Heart left ventricle (tissue), 16 donors: Measurements from ENCODE around the gene SORCS1. TPM values are rescaled to one million over a fixed set of nuclear protein-coding genes. Genes with fewer than 3 reads are reported as not detected.
A peak's percentile ranks its signal among the peaks of the same experiment; 100 is the strongest.

Source experiments
- ATAC-seq, 4 donors: fragments of 200-7000 bp; cut with Tn5 transposase; one replicate each; pipeline ENCODE4 v1.9.1; 2020 to 2022; ENCODE audit warnings: moderate library complexity in 4 of 4, mild to moderate bottlenecking in 3 of 4, moderate number of reproducible peaks in 1 of 4
- DNase-seq, 5 donors: peaks; one replicate each; pipeline ENCODE4 v3.0.0-alpha.2; 2020
- H3K27ac ChIP-seq, 12 donors: fragments of 200-600 bp; sonication (generic) in 4 of 12; one replicate each; pipeline versions ENCODE4 v1.5.0 to v1.8.0; 2016 to 2022; ENCODE audit warnings: mild to moderate bottlenecking in 2 of 12
- H3K27me3 ChIP-seq, 9 donors: fragments of 200-600 bp; sonication (generic) in 2 of 9; one replicate each; pipeline versions ENCODE4 v1.5.1 to v1.8.0; 2016 to 2022; ENCODE audit warnings: mild to moderate bottlenecking in 3 of 9
- H3K36me3 ChIP-seq, 9 donors: fragments of 200-600 bp; sonication (generic) in 2 of 9; one replicate each; pipeline versions ENCODE4 v1.5.0 to v1.8.0; 2018 to 2022; ENCODE audit warnings: mild to moderate bottlenecking in 2 of 9
- H3K4me1 ChIP-seq, 12 donors: fragments of 200-600 bp; sonication (generic) in 4 of 12; one replicate each; pipeline versions ENCODE4 v1.5.0 to v1.8.0; 2016 to 2022; ENCODE audit warnings: mild to moderate bottlenecking in 3 of 12
- H3K4me3 ChIP-seq, 12 donors: fragments of 200-600 bp; sonication (generic) in 4 of 12; one replicate each; pipeline versions ENCODE4 v1.5.0 to v1.8.0; 2017 to 2022; ENCODE audit warnings: mild to moderate bottlenecking in 9 of 12, moderate library complexity in 4 of 12
- H3K9me3 ChIP-seq, 12 donors: fragments of 200-600 bp; sonication (generic) in 4 of 12; one replicate each; pipeline versions ENCODE4 v1.5.0 to v1.8.0; 2016 to 2022; ENCODE audit warnings: mild to moderate bottlenecking in 1 of 12
- CTCF ChIP-seq, 12 donors: fragments of 200-600 bp; sonication (generic) in 4 of 12; IDR thresholded peaks; one replicate each; pipeline versions ENCODE4 v1.5.0 to v1.8.0; 2018 to 2022; ENCODE audit warnings: antibody characterized with exemption in 12 of 12, mild to moderate bottlenecking in 5 of 12
- POLR2A ChIP-seq, 2 donors: fragments of 450-650 bp; IDR thresholded peaks; one replicate each; pipeline ENCODE4 v1.6.1; 2017; ENCODE audit warnings: antibody characterized with exemption in 2 of 2, mild to moderate bottlenecking in 2 of 2, moderate library complexity in 2 of 2
- WGBS, 4 donors: extraction: QIAGEN DNeasy Blood & Tissue Kit in 2 of 4; methylation state at CpG; one replicate each; pipeline versions ENCODE4 v1.1.5 to v1.1.7; 2013 to 2018; 5-methylcytosine and 5-hydroxymethylcytosine counted together
- intact Hi-C, 10 donors: fragments of 100-400 bp; cut with DNase I; formaldehyde crosslinking; loops; one replicate each; pipeline versions ENCODE4 v1.11.1 to v1.14.2; 2022
- polyA plus RNA-seq, 2 donors: library from polyadenylated mRNA; stranded (reverse); fragments of 200-250 nt; gene quantifications; one replicate each; pipeline ENCODE4 v1.2.3, GENCODE V29; 2013
- total RNA-seq, 9 donors: library from RNA; depleted of rRNA in 2 of 9; stranded (reverse); fragments of >200 nt in 2 of 9; fragmentation: NEBNext Ultra II Directional in 3 of 9; extraction: Animal tissue kit (Norgen Biotek cat#: 25700) in 3 of 9; gene quantifications; one replicate each; pipeline versions ENCODE4 v1.1.0 to v1.2.4, GENCODE V29; 2016 to 2023
- donor health status: ischemic (EF 13 %, LVEDD 7.1; RV severe dilation, severe dysfunction).
- donor health status: healthy with polysubstance abuse.
- donor health status: DM: no; HTN: yes; CAD: no.
- donor health status: DM: no; HTN: no; CAD: no.
- donor health status: ischemic (EF 25% LVEDD 6.9; RV normal size, moderate dysfunction).
- donor health status: ischemic (EF 25% LVEDD 5.7; RV mildly dilated, moderate dysfunction).
- donor health status: healthy.
- donor health status: DM: yes; HTN: yes; CAD: no.
- donor health status: ischemic (EF 35%, LVEDD 5.7; RV mildly dilated, moderate dysfunction).
- donor health status: nonischemic (EF 11% LVEDD 7.7; RV severe dilation, severe dysfunction).
- donor health status: DM: yes; HTN: yes; CAD: no.
- donor health status: PGD.
- donor health status: ischemic (EF 29% LVEDD 5.4; RV normal size, mild dysfunction).
- donor health status: nonischemic (EF 23%, LVEDD 6.1; RV moderate dilation, normal function).

The SORCS1 gene
- total and polyA plus RNA-seq, 11 donors = 0.23 to 5.7 (median 1.1) TPM

GRCh38 chr10:106636766-106637491, 527.6 kb downstream of the SORCS1 start:
- no peaks in the 10 kb centered on the region for H3K27me3 ChIP-seq
- intact Hi-C loops = no loop called here

GRCh38 chr10:106635947-106636346, 528.6 kb downstream of the SORCS1 start:
- intact Hi-C loops = no loop called here
- TF ChIP-seq POLR2A (IDR thresholded peaks at IDR 0.05) (no peak), CTCF (IDR thresholded peaks at IDR 0.05) (no peak)
- ATAC-seq = no peak
- Histone ChIP-seq H3K9me3 (no peaks in the 10 kb centered on the region), H3K36me3 (no peaks in the 10 kb centered on the region), H3K27ac (no peak overlapping the region), H3K4me1 (peaks cover 0 to 4% (median 0%) of the 10 kb centered on the region in 12 donors), H3K4me3 (no peak overlapping the region), H3K27me3 (no peaks in the 10 kb centered on the region)
- 84 to 92% (median 89%) methylated on average over 6 of the region's 6 CpGs for WGBS, 4 donors
- no peak for DNase-seq

More at GRCh38 chr10:106636766-106637491, 527.6 kb downstream of the SORCS1 start:
- Histone ChIP-seq H3K4me1 (peaks cover 0 to 4% (median 0%) of the 10 kb centered on the region in 12 donors), H3K36me3 (no peaks in the 10 kb centered on the region), H3K4me3 (no peak overlapping the region), H3K27ac (no peak overlapping the region), H3K9me3 (no peaks in the 10 kb centered on the region)
- ATAC-seq (peak in 1 of 4 donors; percentile 28), DNase-seq (no peak)
- no peak for TF ChIP-seq CTCF (IDR thresholded peaks at IDR 0.05)
- no peak for TF ChIP-seq POLR2A (IDR thresholded peaks at IDR 0.05)
- WGBS, 4 donors = 65 to 84% (median 75%) methylated on average over 4 of the region's 4 CpGs

GRCh38 chr10:106631016-106631702, 533.3 kb downstream of the SORCS1 start:
- TF ChIP-seq CTCF (IDR thresholded peaks at IDR 0.05) (no peak), POLR2A (IDR thresholded peaks at IDR 0.05) (no peak)
- DNase-seq (no peak), ATAC-seq (no peak)
- Histone ChIP-seq H3K27ac (no peak overlapping the region), H3K36me3 (no peaks in the 10 kb centered on the region), H3K4me1 (no peaks in the 10 kb centered on the region), H3K4me3 (no peak overlapping the region), H3K9me3 (no peaks in the 10 kb centered on the region), H3K27me3 (peaks cover 0 to 6% (median 0%) of the 10 kb centered on the region in 9 donors)
- intact Hi-C loops = no loop called here
- WGBS, 4 donors = 71 to 79% (median 75%) methylated on average over 3 of the region's 3 CpGs

- 75 to 95% (median 88%) methylated on average over 2 of the region's 2 CpGs for WGBS, 4 donors
- no peak overlapping the region for H3K4me3 ChIP-seq
- TF ChIP-seq POLR2A (IDR thresholded peaks at IDR 0.05) (no peak), CTCF (IDR thresholded peaks at IDR 0.05) (no peak)
These were observed 538.1 kb downstream of the SORCS1 start for GRCh38 chr10:106626371-106626770.

More at GRCh38 chr10:106626371-106626770, 538.1 kb downstream of the SORCS1 start:
- intact Hi-C loops = loop anchor here in 6 of 10 donors (5.0 to 10.0 kb wide), 4 partner anchors 56 to 1918 kb away; no protein-coding TSS in a partner anchor
- H3K27ac ChIP-seq = no peak overlapping the region
- no peak for DNase-seq
- no peaks in the 10 kb centered on the region for H3K4me1 ChIP-seq
- H3K36me3 ChIP-seq = no peaks in the 10 kb centered on the region
- H3K9me3 ChIP-seq = no peaks in the 10 kb centered on the region
- H3K27me3 ChIP-seq = peaks cover 0 to 11% (median 0%) of the 10 kb centered on the region in 9 donors
- ATAC-seq = no peak
